Measurements from ENCODE around the gene KIF26B.

GRCh38 chr1:245580651-245581050 is 425.9 kb downstream of the KIF26B start:
- TF ChIP-seq EP300 (IDR thresholded peaks at IDR 0.05) = no peak
- no peak for TF ChIP-seq CTCF (IDR thresholded peaks at IDR 0.05)
- no peak for TF ChIP-seq POLR2A (IDR thresholded peaks at IDR 0.05)
- no peak for TF ChIP-seq POLR2AphosphoS5 (IDR thresholded peaks at IDR 0.05)

Measured in stomach (tissue), 4 donors.